GM21737 (cell line): ENCODE measurements around the gene CEBPZ.
"Not testable (repeated sequence)": the region's sequence is repeated elsewhere in the genome, so short reads cannot be mapped to it uniquely, and the experiment has no call there.

Experiments used
- ATAC-seq: cut with Tn5 transposase; IDR thresholded peaks from one replicate; pipeline ENCODE4 v1.9.1; 2021; ENCODE audit warnings: mild to moderate bottlenecking, moderate library complexity; ENCODE audit not compliant: unreplicated experiment

The CEBPZ gene

GRCh38 chr2:37231241-37232130 lies at the start of gene CEBPZ, which contains the start of gene NDUFAF7:
CEBPZ (minus strand) TSS chr2:37231596; CDS start chr2:37231567, 29 bp downstream.
NDUFAF7 (plus strand) TSS chr2:37231658; CDS start chr2:37231706, 48 bp downstream.
- peak; percentile 96 for ATAC-seq

DNA sequence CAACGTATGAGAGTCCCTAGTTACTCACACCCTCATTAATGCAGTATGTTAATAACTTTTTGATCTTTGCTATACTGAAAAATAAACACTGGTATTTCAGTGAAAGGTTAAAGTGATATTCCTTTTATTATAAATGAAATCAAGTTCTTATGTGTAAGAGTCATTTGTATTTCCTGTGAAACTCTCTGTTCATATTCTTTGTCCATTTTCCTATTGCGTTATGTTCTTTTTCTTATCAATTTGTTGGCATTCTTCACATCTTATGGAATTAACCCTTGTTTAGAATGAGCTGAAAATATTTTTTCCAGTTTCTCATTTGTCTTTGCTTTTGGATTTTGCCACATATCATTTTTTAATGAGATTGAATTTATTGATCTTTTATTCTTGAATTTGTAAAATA lies 44.9 kb upstream of the CEBPZ start:
- no peak for ATAC-seq

GRCh38 chr2:37274359-37274965 lies 43.1 kb upstream of the CEBPZ start:
- ATAC-seq = no peak

DNA sequence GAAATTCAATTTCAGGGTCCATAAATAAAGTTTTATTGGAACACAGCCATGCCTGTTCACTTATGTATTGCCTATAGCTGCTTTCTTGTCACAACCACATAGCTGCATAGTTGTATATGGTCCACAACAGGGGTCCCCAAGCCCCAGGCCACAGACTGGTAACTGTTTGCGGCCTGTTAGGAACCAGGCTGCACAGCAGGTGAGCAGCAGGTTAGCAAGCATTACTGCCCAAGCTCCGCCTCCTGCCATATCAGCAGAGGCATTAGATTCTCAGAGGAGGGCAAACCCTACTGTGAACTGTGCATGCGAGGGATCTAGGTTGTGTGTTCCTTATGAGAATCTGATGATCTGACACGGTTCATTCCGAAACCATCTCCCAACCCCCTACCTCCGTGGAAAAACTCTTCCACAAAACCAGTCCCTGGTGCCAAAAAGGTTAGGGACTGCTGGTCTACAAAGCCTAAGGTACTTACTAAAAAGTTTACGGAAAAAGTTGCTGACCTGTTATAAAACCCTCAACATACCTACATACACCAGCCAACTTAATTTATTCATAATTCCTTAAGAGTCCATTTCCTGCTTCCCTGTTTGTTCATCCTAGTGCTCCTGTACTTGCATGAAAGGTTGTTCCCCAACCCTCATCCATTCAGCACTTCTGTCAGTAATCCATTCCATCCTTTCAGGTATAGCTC lies 40.1 kb upstream of the CEBPZ start:
- ATAC-seq = no peak

GRCh38 chr2:37268111-37268510 lies 36.7 kb upstream of the CEBPZ start:
- no peak for ATAC-seq

- ATAC-seq = no peak
Observed at GRCh38 chr2:37267685-37268084, 36.3 kb upstream of the CEBPZ start.

GRCh38 chr2:37263839-37264238 lies 32.4 kb upstream of the CEBPZ start:
- ATAC-seq = no peak

GRCh38 chr2:37262522-37262921 lies 31.1 kb upstream of the CEBPZ start:
- no peak for ATAC-seq

- no peak for ATAC-seq
Observed at GRCh38 chr2:37250869-37251740, 19.7 kb upstream of the CEBPZ start.

GRCh38 chr2:37246205-37246604 lies 14.8 kb upstream of the CEBPZ start:
- ATAC-seq = no peak

GRCh38 chr2:37244755-37245154 lies 13.4 kb upstream of the CEBPZ start:
- no peak for ATAC-seq

GRCh38 chr2:37244017-37244416 lies 12.6 kb upstream of the CEBPZ start:
- ATAC-seq = peak; percentile 84

GRCh38 chr2:37243435-37243834 lies 12.0 kb upstream of the CEBPZ start:
- no peak for ATAC-seq

- peak; percentile 16 for ATAC-seq
Observed at GRCh38 chr2:37232131-37232933, 936 bp upstream of the CEBPZ start.

- ATAC-seq = no peak
Observed at GRCh38 chr2:37230581-37230980, 815 bp downstream of the CEBPZ start.

DNA sequence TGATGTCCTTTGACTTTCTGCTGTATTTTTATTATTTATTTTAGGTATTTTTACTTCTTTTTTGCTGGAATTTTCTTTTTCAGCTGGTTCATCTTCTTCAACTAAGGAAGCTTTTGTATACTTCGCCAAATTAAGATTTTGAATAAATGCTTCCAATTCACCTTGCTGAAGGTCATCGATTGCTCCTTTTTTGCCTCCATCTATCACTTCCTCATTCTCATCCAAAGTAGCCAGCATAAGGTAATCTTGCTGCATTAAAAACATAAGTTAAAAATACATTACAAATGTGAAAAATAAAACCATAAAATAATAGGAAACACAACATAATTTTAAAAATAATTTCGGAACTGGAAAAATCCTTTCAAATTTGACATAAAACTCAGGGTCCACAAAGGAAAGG lies 2.6 kb downstream of the CEBPZ start:
- no peak for ATAC-seq

GRCh38 chr2:37226863-37227262 lies 4.5 kb downstream of the CEBPZ start:
- ATAC-seq = no peak

DNA sequence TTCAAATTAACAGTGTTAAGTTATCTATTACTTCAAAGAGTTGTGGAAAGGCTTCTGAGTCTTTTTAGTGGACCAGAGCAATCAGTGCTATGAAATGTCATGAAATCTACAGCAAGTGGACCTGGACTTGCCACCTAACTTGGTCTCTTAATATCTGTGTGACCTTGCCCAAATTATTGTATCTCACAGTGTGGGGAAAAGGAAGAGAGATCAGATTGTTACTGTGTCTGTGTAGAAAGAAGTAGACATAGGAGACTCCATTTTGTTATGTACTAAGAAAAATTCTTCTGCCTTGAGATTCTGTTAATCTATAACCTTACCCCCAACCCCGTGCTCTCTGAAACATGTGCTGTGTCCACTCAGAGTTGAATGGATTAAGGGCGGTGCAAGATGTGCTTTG lies 6.3 kb downstream of the CEBPZ start:
- not testable (repeated sequence) for ATAC-seq

DNA sequence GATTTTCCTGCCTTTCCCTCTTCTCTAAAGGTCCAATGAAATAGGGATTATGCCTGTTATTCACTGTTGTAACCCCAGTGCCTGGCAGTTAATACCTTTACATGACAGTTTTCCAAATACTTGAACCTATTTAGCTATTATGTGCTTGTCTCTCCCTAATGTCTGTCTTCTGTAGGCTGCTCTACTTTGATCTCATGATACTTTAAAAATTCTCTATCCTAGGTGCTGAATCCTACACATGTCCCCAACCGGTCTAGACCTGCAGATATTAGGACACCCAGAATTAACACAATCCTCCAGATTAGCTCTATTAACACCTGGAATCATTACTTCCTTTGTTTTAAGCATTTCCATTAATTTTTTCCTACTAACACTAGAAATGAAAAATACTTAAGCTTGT lies 7.3 kb downstream of the CEBPZ start:
- no peak for ATAC-seq

- ATAC-seq = no peak
Observed at GRCh38 chr2:37223131-37223530, 8.3 kb downstream of the CEBPZ start.
